IMR-90 (cell line): Measurements from ENCODE around the gene NME4.
A peak's percentile ranks its signal among the peaks of the same experiment; 100 is the strongest.

Source experiments
- CEBPB ChIP-seq: IDR thresholded peaks from 2 replicates; pipeline ENCODE4 v1.6.1; 2012; ENCODE audit warnings: low read depth, low read length, improper control_type of control experiment
- CHD1 ChIP-seq: IDR thresholded peaks from 2 replicates; pipeline ENCODE4 v1.6.1; 2012; ENCODE audit warnings: low read depth, low read length, improper control_type of control experiment
- CTCF ChIP-seq: conservative IDR thresholded peaks from 2 replicates; pipeline ENCODE4 v1.5.1; 2012; ENCODE audit warnings: mild to moderate bottlenecking, low read depth, low read length, improper control_type of control experiment
- FOS ChIP-seq: fragments of 150-350 bp; IDR thresholded peaks from 2 replicates; pipeline ENCODE4 v1.6.1; 2016; ENCODE audit warnings: low read depth, low read length
- MAFK ChIP-seq: IDR thresholded peaks from 2 replicates; pipeline ENCODE4 v1.6.1; 2012; ENCODE audit warnings: low read depth, low read length, improper control_type of control experiment
- MXI1 ChIP-seq: IDR thresholded peaks from 2 replicates; pipeline ENCODE4 v1.6.1; 2012; ENCODE audit warnings: low read depth, mild to moderate bottlenecking, low read length, moderate library complexity, borderline replicate concordance
- NFE2L2 ChIP-seq: fragments of 150-350 bp; IDR thresholded peaks from 2 replicates; pipeline ENCODE4 v1.6.1; 2016; ENCODE audit warnings: low read depth, mild to moderate bottlenecking, low read length
- POLR2A ChIP-seq: IDR thresholded peaks from 2 replicates; pipeline ENCODE4 v1.6.1; 2012; ENCODE audit warnings: mild to moderate bottlenecking, low read depth, low read length
- RAD21 ChIP-seq: IDR thresholded peaks from 2 replicates; pipeline ENCODE4 v1.6.1; 2012; ENCODE audit warnings: low read length, improper control_type of control experiment
- RCOR1 ChIP-seq: IDR thresholded peaks from 2 replicates; pipeline ENCODE4 v1.6.1; 2012; ENCODE audit warnings: mild to moderate bottlenecking, low read length, improper control_type of control experiment; ENCODE audit not compliant: insufficient replicate concordance
- RFX5 ChIP-seq: IDR thresholded peaks from 2 replicates; pipeline ENCODE4 v1.8.0; 2012; ENCODE audit warnings: low read depth, mild to moderate bottlenecking, low read length, moderate library complexity
- SMC3 ChIP-seq: fragments of 150-350 bp; IDR thresholded peaks from 2 replicates; pipeline ENCODE4 v1.6.1; 2016; ENCODE audit warnings: low read depth, mild to moderate bottlenecking, antibody characterized with exemption, low read length, moderate library complexity

- TF ChIP-seq MXI1 (no peak), NFE2L2 (no peak), CTCF (peak; percentile 77), RFX5 (no peak), POLR2A (no peak), FOS (no peak), CEBPB (no peak), CHD1 (no peak), RCOR1 (no peak), RAD21 (peak; percentile 89), MAFK (no peak), SMC3 (peak; percentile 49)
Measured at GRCh38 chr16:361872-362701, 34.9 kb upstream of the NME4 start.
